ENCODE results near the gene SHROOM2.

DNA sequence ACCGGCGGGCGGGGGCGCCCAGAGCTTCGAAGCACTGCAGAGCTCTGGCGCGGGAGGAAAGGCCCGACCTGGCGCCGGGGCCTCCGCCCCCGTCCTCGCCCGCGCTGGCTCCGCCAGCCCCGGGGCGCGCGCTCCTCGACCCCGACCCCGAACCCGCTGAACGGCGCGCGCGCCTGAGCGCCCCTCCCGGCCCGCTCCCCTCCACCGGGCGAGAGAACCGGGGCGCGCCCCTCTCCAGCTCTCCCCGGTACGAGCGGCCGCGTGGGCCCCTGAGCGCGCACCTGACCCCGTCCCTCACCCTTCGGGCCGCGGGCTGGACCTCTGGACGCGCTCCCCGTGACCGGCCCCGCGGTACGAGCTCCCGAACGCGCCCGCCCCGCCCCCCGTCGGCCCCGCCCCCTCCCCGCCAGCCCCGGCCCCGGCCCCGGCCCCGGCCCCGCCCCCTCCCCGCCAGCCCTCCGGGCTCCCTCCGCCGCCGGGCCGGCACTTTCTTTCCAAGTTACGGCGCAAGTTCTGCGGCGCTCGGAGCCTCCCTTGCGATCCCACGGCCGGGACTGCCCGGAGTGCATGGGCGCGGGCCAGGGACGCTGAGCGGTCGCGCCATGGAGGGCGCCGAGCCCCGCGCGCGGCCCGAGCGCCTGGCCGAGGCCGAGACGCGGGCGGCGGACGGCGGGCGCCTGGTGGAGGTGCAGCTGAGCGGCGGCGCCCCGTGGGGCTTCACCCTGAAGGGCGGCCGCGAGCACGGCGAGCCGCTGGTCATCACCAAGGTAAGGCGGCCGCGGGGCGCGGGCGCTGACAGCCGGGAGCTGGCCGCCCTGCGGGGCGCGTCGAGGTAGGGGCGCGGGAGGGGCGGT is at the start of gene SHROOM2:
- TF ChIP-seq, protein P1, sequence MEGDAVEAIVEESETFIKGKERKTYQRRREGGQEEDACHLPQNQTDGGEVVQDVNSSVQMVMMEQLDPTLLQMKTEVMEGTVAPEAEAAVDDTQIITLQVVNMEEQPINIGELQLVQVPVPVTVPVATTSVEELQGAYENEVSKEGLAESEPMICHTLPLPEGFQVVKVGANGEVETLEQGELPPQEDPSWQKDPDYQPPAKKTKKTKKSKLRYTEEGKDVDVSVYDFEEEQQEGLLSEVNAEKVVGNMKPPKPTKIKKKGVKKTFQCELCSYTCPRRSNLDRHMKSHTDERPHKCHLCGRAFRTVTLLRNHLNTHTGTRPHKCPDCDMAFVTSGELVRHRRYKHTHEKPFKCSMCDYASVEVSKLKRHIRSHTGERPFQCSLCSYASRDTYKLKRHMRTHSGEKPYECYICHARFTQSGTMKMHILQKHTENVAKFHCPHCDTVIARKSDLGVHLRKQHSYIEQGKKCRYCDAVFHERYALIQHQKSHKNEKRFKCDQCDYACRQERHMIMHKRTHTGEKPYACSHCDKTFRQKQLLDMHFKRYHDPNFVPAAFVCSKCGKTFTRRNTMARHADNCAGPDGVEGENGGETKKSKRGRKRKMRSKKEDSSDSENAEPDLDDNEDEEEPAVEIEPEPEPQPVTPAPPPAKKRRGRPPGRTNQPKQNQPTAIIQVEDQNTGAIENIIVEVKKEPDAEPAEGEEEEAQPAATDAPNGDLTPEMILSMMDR (IDR thresholded peaks at IDR 0.05; ENCODE audit: low read length): no peak
- no peak for TF ChIP-seq EZH2phosphoT487 (IDR thresholded peaks at IDR 0.05; ENCODE audit: low read length)
